Fibroblast of villous mesenchyme (primary cell): ENCODE results near the gene MICB. TPM values are rescaled to one million over a fixed set of nuclear protein-coding genes. Genes with fewer than 3 reads are reported as not detected.
"Not testable (repeated sequence)": the region's sequence is repeated elsewhere in the genome, so short reads cannot be mapped to it uniquely, and the experiment has no call there.

Experiments
- DNase-seq: peaks from one replicate; pipeline ENCODE4 v3.0.0-alpha.2; 2010; ENCODE audit warnings: low read depth
- H3K4me3 ChIP-seq: 2 replicates; pipeline ENCODE4 v1.5.1; 2011; ENCODE audit warnings: low read depth, mild to moderate bottlenecking, low read length
- CTCF ChIP-seq: IDR thresholded peaks from 2 replicates; pipeline ENCODE4 v1.5.1; 2012; ENCODE audit warnings: low read depth, mild to moderate bottlenecking, low read length; ENCODE audit not compliant: insufficient read depth
- total RNA-seq: library from RNA; depleted of rRNA; stranded (reverse); fragments of >200 nt; gene quantifications from 2 replicates; pipeline ENCODE4 v1.2.3, GENCODE V29; 2012

The MICB gene
- total RNA-seq, 1 donor = 30.7 TPM

DNA sequence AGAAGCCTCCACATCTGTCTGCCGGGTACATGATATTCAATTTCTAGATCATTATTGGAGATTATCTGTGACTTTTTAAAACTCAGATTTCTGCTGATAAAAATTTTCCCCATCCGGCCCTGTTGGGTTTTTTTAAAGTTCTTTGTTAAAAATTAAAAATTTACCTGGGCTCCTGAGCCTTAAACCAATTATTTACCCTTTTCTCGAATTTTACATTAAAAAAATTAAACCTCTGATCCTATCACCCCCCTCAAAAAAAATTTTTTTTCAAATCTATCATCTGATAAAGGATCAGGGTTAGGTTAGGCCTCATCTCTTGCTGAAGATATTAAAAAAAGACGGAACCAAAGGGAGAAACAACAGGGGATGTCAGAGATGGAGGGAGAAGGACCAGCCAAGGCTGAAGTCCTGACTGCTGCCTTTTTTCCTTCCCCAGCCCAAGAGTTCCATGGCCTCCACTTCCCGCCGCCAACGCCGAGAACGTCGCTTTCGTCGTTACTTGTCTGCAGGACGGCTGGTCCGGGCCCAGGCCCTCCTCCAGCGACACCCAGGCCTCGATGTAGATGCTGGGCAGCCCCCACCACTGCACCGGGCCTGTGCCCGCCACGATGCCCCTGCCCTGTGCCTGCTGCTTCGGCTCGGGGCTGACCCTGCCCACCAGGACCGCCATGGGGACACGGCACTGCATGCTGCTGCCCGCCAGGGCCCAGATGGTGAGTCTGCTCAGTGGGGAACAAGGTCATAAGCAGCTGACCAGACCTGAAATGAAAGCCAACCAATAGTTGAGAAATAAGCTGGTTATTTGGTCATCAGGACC, 50.0 kb downstream of the MICB start:
- peak; percentile 33 for DNase-seq
- H3K4me3 ChIP-seq = peak overlapping the region; percentile 64
- TF ChIP-seq CTCF = no peak

GRCh38 chr6:31548544-31548873, 50.6 kb downstream of the MICB start:
- DNase-seq = no peak
- no peak for TF ChIP-seq CTCF
- peak overlapping the region; percentile 64 for H3K4me3 ChIP-seq

DNA sequence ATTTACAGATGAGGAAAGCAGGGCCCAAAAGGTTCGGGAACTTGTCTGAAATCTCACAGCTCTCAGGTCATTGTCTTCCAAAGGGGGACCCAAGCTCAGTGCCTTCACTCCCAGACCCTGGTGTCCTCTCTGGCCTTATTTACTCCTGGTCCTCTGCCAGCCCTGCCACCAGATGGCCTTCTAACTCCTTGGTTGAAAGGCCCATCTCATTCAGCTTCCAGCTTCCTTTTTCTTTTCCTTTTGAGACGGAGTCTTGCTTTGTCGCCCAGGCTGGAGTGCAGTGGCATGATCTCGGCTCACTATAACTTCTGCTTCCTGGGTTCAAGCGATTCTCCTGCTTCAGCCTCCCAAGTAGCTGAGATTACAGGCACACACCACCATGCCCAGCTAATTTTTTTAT, 53.4 kb downstream of the MICB start:
- peak; percentile 72 for DNase-seq
- peak; percentile 61 for TF ChIP-seq CTCF
- H3K4me3 ChIP-seq = not testable (repeated sequence)

- DNase-seq = no peak
- H3K4me3 ChIP-seq = no peak overlapping the region
- TF ChIP-seq CTCF = no peak
Measured at GRCh38 chr6:31556307-31556706, 58.4 kb downstream of the MICB start.

DNA sequence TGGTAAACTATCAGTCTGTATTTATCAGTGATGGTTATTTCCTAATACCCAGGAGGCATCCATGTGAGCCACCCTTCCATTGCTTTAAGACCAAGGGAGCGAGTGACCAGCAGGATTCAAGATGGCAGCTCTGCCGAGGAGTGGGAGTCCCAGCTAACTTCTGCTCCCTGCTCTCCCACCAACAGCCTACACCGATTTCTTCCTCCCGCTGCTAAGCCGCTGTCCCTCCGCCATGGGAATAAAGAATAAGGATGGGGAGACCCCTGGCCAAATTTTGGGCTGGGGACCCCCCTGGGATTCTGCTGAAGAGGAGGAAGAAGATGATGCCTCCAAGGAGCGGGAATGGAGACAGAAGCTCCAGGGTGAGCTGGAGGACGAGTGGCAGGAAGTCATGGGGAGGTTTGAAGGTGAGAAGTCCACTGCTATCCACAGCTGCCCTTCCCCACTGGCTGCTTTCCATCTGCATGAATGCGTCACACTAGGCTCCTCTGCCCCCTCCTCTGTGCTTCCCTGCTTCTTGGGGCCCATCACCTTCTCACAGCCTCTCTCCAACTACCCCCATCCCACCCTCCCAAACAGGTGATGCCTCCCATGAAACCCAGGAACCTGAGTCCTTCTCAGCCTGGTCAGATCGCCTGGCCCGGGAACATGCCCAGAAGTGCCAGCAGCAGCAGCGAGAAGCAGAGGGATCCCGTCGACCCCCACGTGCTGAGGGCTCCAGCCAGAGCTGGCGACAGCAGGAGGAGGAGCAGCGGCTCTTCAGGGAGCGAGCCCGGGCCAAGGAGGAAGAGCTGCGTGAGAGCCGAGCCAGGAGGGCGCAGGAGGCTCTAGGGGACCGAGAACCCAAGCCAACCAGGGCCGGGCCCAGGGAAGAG, 59.7 kb downstream of the MICB start:
- no peak overlapping the region for H3K4me3 ChIP-seq
- no peak for TF ChIP-seq CTCF
- no peak for DNase-seq

- no peak for TF ChIP-seq CTCF
- H3K4me3 ChIP-seq = no peak overlapping the region
- DNase-seq = no peak
Measured at GRCh38 chr6:31558318-31558625, 60.3 kb downstream of the MICB start.
